Endodermal cell (in vitro differentiated cells): Measurements from ENCODE around the gene GPR150. TPM values are rescaled to one million over a fixed set of nuclear protein-coding genes. Genes with fewer than 3 reads are reported as not detected.

ENCODE experiments used
- DNase-seq: peaks from one replicate; pipeline ENCODE4 v3.0.0-alpha.2; 2017
- H3K27ac ChIP-seq: 2 replicates; pipeline ENCODE4 v1.5.1; 2013; ENCODE audit warnings: mild to moderate bottlenecking, low read depth, low read length, moderate library complexity
- H3K27me3 ChIP-seq: 2 replicates; pipeline ENCODE4 v1.6.1; 2013; ENCODE audit warnings: mild to moderate bottlenecking, low read length, moderate library complexity; ENCODE audit not compliant: insufficient read depth, control insufficient read depth, poor library complexity, severe bottlenecking
- H3K36me3 ChIP-seq: 2 replicates; pipeline ENCODE4 v1.7.0; 2013; ENCODE audit warnings: mild to moderate bottlenecking, low read length, moderate library complexity; ENCODE audit not compliant: control insufficient read depth, insufficient read depth
- H3K4me1 ChIP-seq: one replicate; pipeline ENCODE4 v1.7.0; 2013; ENCODE audit warnings: low read length; ENCODE audit not compliant: control insufficient read depth, insufficient read depth
- H3K4me3 ChIP-seq: 2 replicates; pipeline ENCODE4 v1.5.1; 2013; ENCODE audit warnings: mild to moderate bottlenecking, low read length, moderate library complexity
- H3K9ac ChIP-seq: 2 replicates; pipeline ENCODE4 v1.6.1; 2013; ENCODE audit warnings: mild to moderate bottlenecking, low read length, moderate library complexity; ENCODE audit not compliant: poor library complexity, severe bottlenecking; ENCODE audit errors: extremely low read depth
- H3K9me3 ChIP-seq: 2 replicates; pipeline ENCODE4 v1.6.1; 2013; ENCODE audit warnings: mild to moderate bottlenecking, low read length, moderate library complexity; ENCODE audit not compliant: control insufficient read depth
- H3K27ac Mint-ChIP-seq: 2 replicates; pipeline ENCODE4 v1.8.0; 2020; ENCODE audit warnings: mixed read lengths
- H3K27me3 Mint-ChIP-seq: 2 replicates; pipeline ENCODE4 v1.8.0; 2021; ENCODE audit warnings: mild to moderate bottlenecking, mixed read lengths; ENCODE audit not compliant: insufficient read depth
- H3K36me3 Mint-ChIP-seq: 2 replicates; pipeline ENCODE4 v1.8.0; 2020; ENCODE audit warnings: low read depth, mixed read lengths
- H3K4me1 Mint-ChIP-seq: 2 replicates; pipeline ENCODE4 v1.8.0; 2020; ENCODE audit warnings: mixed read lengths
- H3K4me3 Mint-ChIP-seq: 2 replicates; pipeline ENCODE4 v1.8.0; 2020; ENCODE audit warnings: mild to moderate bottlenecking, moderate library complexity, mixed read lengths
- H3K9me3 Mint-ChIP-seq: 2 replicates; pipeline ENCODE4 v1.8.0; 2020; ENCODE audit warnings: mild to moderate bottlenecking, mixed read lengths
- WGBS, 2 experiments: methylation state at CpG; one replicate each; pipeline versions ENCODE4 v1.1.5 to v1.1.7; 2013; ENCODE audit warnings: missing lambda C conversion rate in 2 of 2, mixed read lengths in 1 of 2; ENCODE audit not compliant: insufficient coverage in 1 of 2, insufficient read length in 1 of 2; 5-methylcytosine and 5-hydroxymethylcytosine counted together
- total RNA-seq, 2 donors: library from RNA; stranded (reverse); fragmentation: NEBNext Ultra II Directional in 1 of 2; extraction: Animal tissue kit (Norgen Biotek cat#: 25700) in 1 of 2; gene quantifications; 2 replicates in 1 of 2; 3 replicates in 1 of 2; pipeline ENCODE4 v1.2.1, GENCODE V29; 2021
- TF ChIP-seq, protein P1 (sequence below): fragments of 200-600 bp; sonication (generic); conservative IDR thresholded peaks from 2 replicates; pipeline ENCODE4 v1.5.0; 2021; ENCODE audit warnings: antibody characterized with exemption, mild to moderate bottlenecking

GPR150 gene
- total RNA-seq, 2 donors from 2014 or later = 0.13 to 0.22 TPM

DNA sequence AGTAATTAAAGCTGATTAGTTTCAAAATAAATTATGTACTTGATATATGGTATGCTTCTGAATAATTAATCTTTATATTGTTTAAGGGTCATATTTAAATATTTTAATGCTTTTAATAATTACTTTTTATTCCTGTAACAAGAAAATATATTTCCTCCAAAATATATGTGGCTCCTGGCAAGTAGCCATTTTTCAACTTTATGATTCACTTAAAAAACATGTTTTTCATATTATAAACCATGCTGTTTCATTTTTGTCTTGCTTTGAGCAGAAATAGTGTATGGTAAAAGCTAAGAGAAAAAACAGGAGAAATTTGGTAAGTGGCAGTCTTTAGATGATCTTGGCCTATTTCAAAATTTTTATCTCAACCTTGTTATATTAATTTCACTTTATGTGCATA is 48.3 kb downstream of the GPR150 start:
- H3K27me3 Mint-ChIP-seq = no peaks in the 10 kb centered on the region
- peaks cover 44% of the 10 kb centered on the region for H3K4me1 Mint-ChIP-seq
- peak overlapping the region; percentile 94 for H3K27ac Mint-ChIP-seq
- Histone ChIP-seq H3K27ac (no peak overlapping the region), H3K9me3 (no peaks in the 10 kb centered on the region), H3K4me3 (no peak overlapping the region), H3K9ac (no peak overlapping the region), H3K4me1 (peaks cover 32% of the 10 kb centered on the region), H3K36me3 (no peaks in the 10 kb centered on the region), H3K27me3 (no peaks in the 10 kb centered on the region)
- TF ChIP-seq, protein P1, sequence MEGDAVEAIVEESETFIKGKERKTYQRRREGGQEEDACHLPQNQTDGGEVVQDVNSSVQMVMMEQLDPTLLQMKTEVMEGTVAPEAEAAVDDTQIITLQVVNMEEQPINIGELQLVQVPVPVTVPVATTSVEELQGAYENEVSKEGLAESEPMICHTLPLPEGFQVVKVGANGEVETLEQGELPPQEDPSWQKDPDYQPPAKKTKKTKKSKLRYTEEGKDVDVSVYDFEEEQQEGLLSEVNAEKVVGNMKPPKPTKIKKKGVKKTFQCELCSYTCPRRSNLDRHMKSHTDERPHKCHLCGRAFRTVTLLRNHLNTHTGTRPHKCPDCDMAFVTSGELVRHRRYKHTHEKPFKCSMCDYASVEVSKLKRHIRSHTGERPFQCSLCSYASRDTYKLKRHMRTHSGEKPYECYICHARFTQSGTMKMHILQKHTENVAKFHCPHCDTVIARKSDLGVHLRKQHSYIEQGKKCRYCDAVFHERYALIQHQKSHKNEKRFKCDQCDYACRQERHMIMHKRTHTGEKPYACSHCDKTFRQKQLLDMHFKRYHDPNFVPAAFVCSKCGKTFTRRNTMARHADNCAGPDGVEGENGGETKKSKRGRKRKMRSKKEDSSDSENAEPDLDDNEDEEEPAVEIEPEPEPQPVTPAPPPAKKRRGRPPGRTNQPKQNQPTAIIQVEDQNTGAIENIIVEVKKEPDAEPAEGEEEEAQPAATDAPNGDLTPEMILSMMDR = no peak
- no peak for DNase-seq
- no peak overlapping the region for H3K4me3 Mint-ChIP-seq
- H3K9me3 Mint-ChIP-seq = no peaks in the 10 kb centered on the region
- no peaks in the 10 kb centered on the region for H3K36me3 Mint-ChIP-seq

DNA sequence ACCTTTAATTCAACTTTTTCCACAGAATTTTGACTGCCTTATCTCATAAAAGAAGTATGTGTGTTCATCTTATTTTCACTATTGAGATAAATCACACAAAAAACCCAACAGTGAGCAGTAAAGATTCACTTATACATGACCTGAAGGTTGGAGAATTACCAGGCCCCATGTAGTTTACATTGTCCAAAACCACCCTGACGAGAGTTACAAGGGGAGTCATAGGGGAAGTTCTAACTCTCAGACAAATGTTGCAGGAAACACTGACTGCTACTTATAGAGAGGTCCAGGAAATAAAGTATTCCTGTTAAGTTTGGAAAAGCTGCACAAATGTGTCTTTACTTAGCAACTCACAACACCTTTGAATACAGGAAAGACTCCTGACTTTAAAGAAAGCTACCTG is 48.8 kb downstream of the GPR150 start:
- Mint-ChIP-seq H3K4me3 (no peak overlapping the region), H3K27ac (peak overlapping the region; percentile 94), H3K36me3 (no peaks in the 10 kb centered on the region), H3K27me3 (no peaks in the 10 kb centered on the region), H3K4me1 (peaks cover 45% of the 10 kb centered on the region), H3K9me3 (no peaks in the 10 kb centered on the region)
- H3K9ac ChIP-seq = peak overlapping the region; percentile 61
- peak overlapping the region; percentile 10 for H3K4me3 ChIP-seq
- TF ChIP-seq, protein P1 = no peak
- H3K27ac ChIP-seq = no peak overlapping the region
- DNase-seq = no peak
- no peaks in the 10 kb centered on the region for H3K9me3 ChIP-seq
- H3K27me3 ChIP-seq = no peaks in the 10 kb centered on the region
- 89% methylated on average over 1 of the region's 1 CpG; no CpG with 5 or more reads in 1 of the 2 experiments for WGBS, 2 experiments
- H3K36me3 ChIP-seq = no peaks in the 10 kb centered on the region
- H3K4me1 ChIP-seq = peaks cover 33% of the 10 kb centered on the region

DNA sequence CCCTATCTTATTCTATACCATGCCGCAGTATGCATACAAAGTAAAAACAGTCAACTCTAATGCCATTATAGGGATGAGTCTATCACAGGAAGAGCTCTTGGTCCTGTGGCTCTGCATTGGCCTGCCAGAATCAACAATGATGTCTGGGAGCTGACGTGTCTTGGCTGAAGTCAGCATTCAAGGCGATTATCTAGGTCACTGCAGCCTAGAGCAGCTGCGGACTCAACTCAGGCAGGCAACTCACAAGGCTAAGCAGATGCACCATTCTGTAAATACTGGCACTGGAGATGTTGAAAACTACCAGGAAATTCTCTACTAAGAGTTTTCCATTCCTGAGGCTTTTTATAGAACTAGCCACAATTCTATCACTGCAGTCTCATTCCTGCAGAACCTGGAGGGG is 49.7 kb downstream of the GPR150 start:
- H3K4me1 ChIP-seq = peaks cover 33% of the 10 kb centered on the region
- Mint-ChIP-seq H3K36me3 (peaks cover 3% of the 10 kb centered on the region), H3K4me3 (peak overlapping the region; percentile 6), H3K27ac (peak overlapping the region; percentile 94), H3K4me1 (peaks cover 39% of the 10 kb centered on the region), H3K27me3 (no peaks in the 10 kb centered on the region), H3K9me3 (no peaks in the 10 kb centered on the region)
- peak overlapping the region; percentile 18 for H3K27ac ChIP-seq
- TF ChIP-seq, protein P1 = no peak
- H3K27me3 ChIP-seq = no peaks in the 10 kb centered on the region
- H3K9me3 ChIP-seq = no peaks in the 10 kb centered on the region
- peak overlapping the region; percentile 61 for H3K9ac ChIP-seq
- peak; percentile 85 for DNase-seq
- WGBS, 2 experiments = 35 to 69% methylated on average over 3 to 4 of the region's 4 CpGs
- H3K36me3 ChIP-seq = no peaks in the 10 kb centered on the region
- peak overlapping the region; percentile 38 for H3K4me3 ChIP-seq
